Right lobe of liver (tissue), 6 donors: ENCODE results near the gene AOAH. TPM values are rescaled to one million over a fixed set of nuclear protein-coding genes. Genes with fewer than 3 reads are reported as not detected.
A peak's percentile ranks its signal among the peaks of the same experiment; 100 is the strongest.

Experiments used
- ATAC-seq, 4 donors: fragments of 200-7000 bp; cut with Tn5 transposase; one replicate each; pipeline ENCODE4 v1.9.1; 2020; ENCODE audit warnings: mild to moderate bottlenecking in 4 of 4, moderate library complexity in 4 of 4
- DNase-seq, 3 donors: peaks; one replicate each; pipeline ENCODE4 v3.0.0-alpha.2; 2020
- H3K27ac ChIP-seq, 3 donors: fragments of 200-600 bp; one replicate each; pipeline ENCODE4 v1.8.0; 2022
- H3K27me3 ChIP-seq, 2 donors: fragments of 200-600 bp; one replicate each; pipeline ENCODE4 v1.8.0; 2022
- H3K36me3 ChIP-seq, 4 donors: fragments of 200-600 bp; sonication (generic) in 1 of 4; one replicate each; pipeline versions ENCODE4 v1.5.1 to v1.8.0; 2017 to 2022; ENCODE audit warnings: control low read depth in 1 of 4
- H3K4me1 ChIP-seq, 4 donors: fragments of 200-600 bp; sonication (generic) in 1 of 4; one replicate each; pipeline versions ENCODE4 v1.5.1 to v1.8.0; 2017 to 2022; ENCODE audit warnings: control low read depth in 1 of 4
- H3K4me3 ChIP-seq, 3 donors: fragments of 200-600 bp; one replicate each; pipeline ENCODE4 v1.8.0; 2022
- H3K9me3 ChIP-seq, 4 donors: fragments of 200-600 bp; sonication (generic) in 1 of 4; one replicate each; pipeline versions ENCODE4 v1.5.1 to v1.8.0; 2017 to 2022; ENCODE audit warnings: control low read depth in 1 of 4
- CTCF ChIP-seq, 4 donors: fragments of 200-600 bp in 3 of 4; fragments of 450-650 bp in 1 of 4; IDR thresholded peaks; one replicate each; pipeline versions ENCODE4 v1.5.1 to v1.8.0; 2016 to 2022; ENCODE audit warnings: antibody characterized with exemption in 4 of 4, mild to moderate bottlenecking in 2 of 4
- POLR2A ChIP-seq: fragments of 450-650 bp; IDR thresholded peaks from one replicate; pipeline ENCODE4 v1.6.1; 2017; ENCODE audit warnings: antibody characterized with exemption, mild to moderate bottlenecking
- WGBS: methylation state at CpG from one replicate; pipeline ENCODE4 v1.1.6; 2018; ENCODE audit warnings: low coverage, low lambda C conversion rate; ENCODE audit not compliant: insufficient coverage; ENCODE audit errors: missing lambda C conversion rate; 5-methylcytosine and 5-hydroxymethylcytosine counted together
- intact Hi-C, 2 donors: fragments of 100-400 bp; cut with DNase I; formaldehyde crosslinking; loops; one replicate each; pipeline versions ENCODE4 v1.11.2 to v1.14.1; 2022
- total RNA-seq, 6 experiments: library from RNA; depleted of rRNA in 2 of 6; stranded (reverse); fragments of >200 nt in 2 of 6; fragmentation: NEBNext Ultra II Directional in 3 of 6; extraction: Animal tissue kit (Norgen Biotek cat#: 25700) in 3 of 6; gene quantifications; one replicate each; pipeline versions ENCODE4 v1.1.0 to v1.2.4, GENCODE V29; 2016 to 2023
- donor health status: DM: no; HTN: yes; CAD: no.
- donor health status: DM: no; HTN: no; CAD: no.
- donor health status: DM: no; HTN: no; CAD: no.
- donor health status: DM: no; HTN: yes; CAD: no.
- donor health status: DM: no; HTN: yes; CAD: no.

AOAH gene
- total RNA-seq, 6 experiments from 2014 or later: 2.9 to 11.3 (median 6.4) TPM

- no peaks in the 10 kb centered on the region for H3K36me3 ChIP-seq
- no peaks in the 10 kb centered on the region for H3K27me3 ChIP-seq
- no peaks in the 10 kb centered on the region for H3K9me3 ChIP-seq
- intact Hi-C loops: no loop called here
- no peaks in the 10 kb centered on the region for H3K4me1 ChIP-seq
- 43% methylated on average over 1 of the region's 1 CpG for WGBS
- ATAC-seq (no peak), DNase-seq (no peak)
- no peak overlapping the region for H3K4me3 ChIP-seq
- no peak overlapping the region for H3K27ac ChIP-seq
- no peak for TF ChIP-seq POLR2A
- TF ChIP-seq CTCF (IDR thresholded peaks at IDR 0.05): no peak
These were observed 8.5 kb upstream of the AOAH start for GRCh38 chr7:36732806-36733205.

GRCh38 chr7:36730046-36730445, 5.8 kb upstream of the AOAH start:
- intact Hi-C loops: no loop called here
- WGBS: 90% methylated on average over 2 of the region's 2 CpGs
- DNase-seq (no peak), ATAC-seq (no peak)
- no peaks in the 10 kb centered on the region for H3K4me1 ChIP-seq
- H3K36me3 ChIP-seq: no peaks in the 10 kb centered on the region
- no peak overlapping the region for H3K4me3 ChIP-seq
- no peaks in the 10 kb centered on the region for H3K9me3 ChIP-seq
- H3K27me3 ChIP-seq: no peaks in the 10 kb centered on the region
- TF ChIP-seq POLR2A: no peak
- TF ChIP-seq CTCF (IDR thresholded peaks at IDR 0.05): no peak
- H3K27ac ChIP-seq: no peak overlapping the region

GRCh38 chr7:36728143-36728542, 3.8 kb upstream of the AOAH start:
- intact Hi-C loops: no loop called here
- TF ChIP-seq POLR2A (no peak), CTCF (IDR thresholded peaks at IDR 0.05) (no peak)
- ATAC-seq (no peak), DNase-seq (no peak)
- no peak overlapping the region for H3K4me3 ChIP-seq
- 67% methylated on average over 2 of the region's 2 CpGs for WGBS
- no peaks in the 10 kb centered on the region for H3K4me1 ChIP-seq
- H3K9me3 ChIP-seq: no peaks in the 10 kb centered on the region
- H3K36me3 ChIP-seq: no peaks in the 10 kb centered on the region
- no peak overlapping the region for H3K27ac ChIP-seq
- H3K27me3 ChIP-seq: no peaks in the 10 kb centered on the region

DNA sequence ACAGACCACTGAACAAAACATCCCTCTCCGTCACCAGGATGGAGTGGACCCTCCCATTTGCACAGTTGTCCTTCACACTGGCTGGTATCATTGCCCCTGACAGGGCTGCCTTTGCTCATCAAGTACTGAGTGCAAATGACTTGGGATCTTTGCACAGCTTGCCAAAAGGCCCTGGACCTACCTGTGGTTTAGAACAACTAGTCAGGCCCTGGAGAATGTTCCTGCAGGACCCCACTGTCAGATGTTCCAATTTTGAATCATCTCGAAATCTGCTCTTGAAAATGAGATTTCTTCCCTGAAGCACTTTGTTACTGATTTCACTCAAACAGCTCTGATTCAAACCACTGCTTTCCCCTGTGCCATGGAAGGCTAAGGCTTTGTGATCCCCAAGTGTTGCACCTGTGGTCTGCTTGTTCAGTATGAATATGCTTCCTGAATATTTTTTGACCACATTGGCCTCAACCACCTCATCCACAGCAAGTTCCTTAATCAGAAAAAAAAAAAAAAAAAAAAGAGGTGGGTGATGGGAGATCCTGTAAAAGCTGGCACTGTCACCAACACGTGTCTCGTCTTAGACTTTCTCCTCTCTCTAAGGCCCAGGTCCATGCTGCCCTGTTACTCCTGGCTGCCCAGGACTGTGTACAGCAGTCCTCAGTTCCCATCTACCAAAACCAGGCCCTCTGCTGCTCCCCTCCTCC, 2.7 kb upstream of the AOAH start:
- TF ChIP-seq POLR2A (no peak), CTCF (IDR thresholded peaks at IDR 0.05) (no peak)
- H3K36me3 ChIP-seq: no peaks in the 10 kb centered on the region
- ATAC-seq (peak in 1 of 4 donors; percentile 24), DNase-seq (no peak)
- H3K4me1 ChIP-seq: no peaks in the 10 kb centered on the region
- H3K27ac ChIP-seq: no peak overlapping the region
- WGBS: 52% methylated on average over 4 of the region's 4 CpGs
- H3K9me3 ChIP-seq: no peaks in the 10 kb centered on the region
- no peaks in the 10 kb centered on the region for H3K27me3 ChIP-seq
- intact Hi-C loops: no loop called here
- no peak overlapping the region for H3K4me3 ChIP-seq
